Heart left ventricle (tissue), 13 donors: ENCODE results near the gene CNIH3.

Source experiments
- POLR2A ChIP-seq, 2 donors: fragments of 450-650 bp; IDR thresholded peaks; one replicate each; pipeline ENCODE4 v1.6.1; 2017; ENCODE audit warnings: antibody characterized with exemption in 2 of 2, mild to moderate bottlenecking in 2 of 2, moderate library complexity in 2 of 2
- TF ChIP-seq, protein P1 (sequence below), 12 donors: fragments of 200-600 bp; sonication (generic) in 4 of 12; IDR thresholded peaks; one replicate each; pipeline versions ENCODE4 v1.5.0 to v1.8.0; 2018 to 2022; ENCODE audit warnings: antibody characterized with exemption in 12 of 12, mild to moderate bottlenecking in 5 of 12
- donor health status: ischemic (EF 13 %, LVEDD 7.1; RV severe dilation, severe dysfunction).
- donor health status: DM: no; HTN: yes; CAD: no.
- donor health status: DM: no; HTN: no; CAD: no.
- donor health status: ischemic (EF 25% LVEDD 6.9; RV normal size, moderate dysfunction).
- donor health status: ischemic (EF 25% LVEDD 5.7; RV mildly dilated, moderate dysfunction).
- donor health status: ischemic (EF 35%, LVEDD 5.7; RV mildly dilated, moderate dysfunction).
- donor health status: nonischemic (EF 11% LVEDD 7.7; RV severe dilation, severe dysfunction).
- donor health status: DM: yes; HTN: yes; CAD: no.
- donor health status: PGD.
- donor health status: ischemic (EF 29% LVEDD 5.4; RV normal size, mild dysfunction).
- donor health status: nonischemic (EF 23%, LVEDD 6.1; RV moderate dilation, normal function).

- TF ChIP-seq, protein P1, sequence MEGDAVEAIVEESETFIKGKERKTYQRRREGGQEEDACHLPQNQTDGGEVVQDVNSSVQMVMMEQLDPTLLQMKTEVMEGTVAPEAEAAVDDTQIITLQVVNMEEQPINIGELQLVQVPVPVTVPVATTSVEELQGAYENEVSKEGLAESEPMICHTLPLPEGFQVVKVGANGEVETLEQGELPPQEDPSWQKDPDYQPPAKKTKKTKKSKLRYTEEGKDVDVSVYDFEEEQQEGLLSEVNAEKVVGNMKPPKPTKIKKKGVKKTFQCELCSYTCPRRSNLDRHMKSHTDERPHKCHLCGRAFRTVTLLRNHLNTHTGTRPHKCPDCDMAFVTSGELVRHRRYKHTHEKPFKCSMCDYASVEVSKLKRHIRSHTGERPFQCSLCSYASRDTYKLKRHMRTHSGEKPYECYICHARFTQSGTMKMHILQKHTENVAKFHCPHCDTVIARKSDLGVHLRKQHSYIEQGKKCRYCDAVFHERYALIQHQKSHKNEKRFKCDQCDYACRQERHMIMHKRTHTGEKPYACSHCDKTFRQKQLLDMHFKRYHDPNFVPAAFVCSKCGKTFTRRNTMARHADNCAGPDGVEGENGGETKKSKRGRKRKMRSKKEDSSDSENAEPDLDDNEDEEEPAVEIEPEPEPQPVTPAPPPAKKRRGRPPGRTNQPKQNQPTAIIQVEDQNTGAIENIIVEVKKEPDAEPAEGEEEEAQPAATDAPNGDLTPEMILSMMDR (IDR thresholded peaks at IDR 0.05), result no peak
- no peak for TF ChIP-seq POLR2A (IDR thresholded peaks at IDR 0.05)
These were observed 68.9 kb downstream of the CNIH3 start for GRCh38 chr1:224684979-224685425.
